ENCODE data around the gene ANO9.
"Not testable (repeated sequence)": the region's sequence is repeated elsewhere in the genome, so short reads cannot be mapped to it uniquely, and the experiment has no call there.

Gene ANO9

DNA sequence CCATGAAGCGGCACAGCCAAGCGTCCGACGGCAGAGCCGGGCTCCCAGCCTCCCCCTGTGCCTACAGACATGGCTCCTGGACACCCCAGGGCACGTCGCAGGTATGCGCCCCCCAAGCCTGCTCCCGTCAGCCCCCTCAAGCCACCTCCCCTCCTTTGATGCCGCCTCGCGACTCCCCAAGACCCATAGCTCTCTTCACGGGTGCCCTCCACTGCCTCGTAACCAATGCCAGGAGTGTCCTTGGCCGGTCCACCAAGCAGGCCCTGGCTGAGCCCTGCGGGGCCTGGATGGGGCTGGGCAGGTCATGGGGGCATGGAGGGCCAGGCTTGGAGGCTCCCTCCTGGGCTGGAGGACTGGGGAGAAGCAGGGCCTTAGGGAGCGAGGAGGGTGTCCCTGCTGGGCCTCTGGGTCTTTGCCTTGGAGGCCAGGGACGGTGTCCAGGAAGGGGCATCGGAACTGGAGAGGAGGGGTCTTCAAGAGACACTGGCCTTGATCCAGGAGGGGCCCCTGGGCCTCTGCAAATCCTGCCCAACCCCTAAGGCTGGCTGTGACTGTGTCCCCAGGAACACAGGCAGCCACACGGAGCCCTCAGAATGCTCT is 9.2 kb downstream of the ANO9 start:
- no peak for DNase-seq

DNA sequence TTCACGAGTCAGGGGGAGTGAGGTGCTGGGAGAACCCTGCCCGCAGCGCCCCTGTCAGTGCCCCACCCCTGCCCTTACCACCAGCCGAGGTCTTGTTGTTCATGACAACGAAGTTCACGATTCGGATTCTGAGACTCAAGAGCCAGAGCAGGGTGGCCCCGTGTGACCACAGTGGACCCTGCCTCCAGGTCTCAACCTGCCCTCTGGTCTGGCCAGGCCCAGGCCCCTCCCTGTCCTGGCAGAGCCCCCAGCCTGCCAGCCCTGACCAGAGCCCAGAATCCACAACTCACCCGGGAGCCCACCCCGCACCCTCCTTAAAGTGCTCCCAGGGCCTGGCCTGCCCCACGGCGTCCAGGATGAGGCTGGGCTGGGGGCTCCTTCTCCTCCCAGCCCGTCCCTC is 9.9 kb downstream of the ANO9 start:
- no peak for DNase-seq

DNA sequence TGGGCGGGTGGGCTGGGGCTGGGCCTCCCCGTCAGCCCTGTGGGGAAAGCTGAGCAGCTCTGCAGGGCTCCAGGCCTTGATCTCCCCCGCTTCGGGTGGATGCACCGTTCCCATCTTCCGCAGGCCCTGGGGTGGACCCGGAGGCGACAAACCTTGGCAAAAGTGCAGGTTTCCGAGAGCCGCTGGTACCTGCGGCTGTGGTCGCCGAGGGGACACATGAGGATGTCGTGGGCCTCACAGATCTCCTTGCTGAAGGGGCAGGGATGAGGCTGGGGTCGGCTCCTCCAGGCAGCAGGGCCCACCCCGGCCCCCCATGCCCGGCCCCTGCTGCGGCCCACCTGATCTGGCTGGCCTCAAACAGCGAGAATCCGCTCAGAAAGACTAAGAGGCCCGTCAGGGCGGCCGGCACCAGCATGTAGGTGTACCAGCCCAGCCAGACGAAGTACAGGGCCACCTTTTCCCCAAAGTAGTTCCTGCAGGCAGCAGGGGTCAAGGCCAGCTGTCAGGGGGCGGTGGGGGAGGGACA is 11.8 kb downstream of the ANO9 start:
- DNase-seq: no peak

DNA sequence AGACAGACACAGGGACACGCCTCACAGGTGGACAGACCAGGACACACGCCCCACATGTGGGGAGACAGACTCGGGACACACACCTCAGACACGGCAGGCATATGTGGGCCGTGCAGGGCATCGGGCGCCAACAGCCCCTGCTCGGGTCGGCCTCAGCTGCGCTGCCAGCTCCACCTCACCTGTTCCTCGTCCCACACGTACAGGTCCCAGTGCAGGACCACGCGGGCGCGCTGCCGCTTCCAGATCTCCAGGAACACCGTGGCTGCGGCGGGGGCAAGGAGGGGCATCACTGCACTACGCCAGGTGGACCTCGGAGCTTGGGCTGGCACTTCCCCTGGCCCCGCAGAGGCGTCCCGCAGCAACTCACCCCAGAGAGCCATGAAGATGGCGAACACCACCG is 12.4 kb downstream of the ANO9 start:
- no peak for DNase-seq

DNA sequence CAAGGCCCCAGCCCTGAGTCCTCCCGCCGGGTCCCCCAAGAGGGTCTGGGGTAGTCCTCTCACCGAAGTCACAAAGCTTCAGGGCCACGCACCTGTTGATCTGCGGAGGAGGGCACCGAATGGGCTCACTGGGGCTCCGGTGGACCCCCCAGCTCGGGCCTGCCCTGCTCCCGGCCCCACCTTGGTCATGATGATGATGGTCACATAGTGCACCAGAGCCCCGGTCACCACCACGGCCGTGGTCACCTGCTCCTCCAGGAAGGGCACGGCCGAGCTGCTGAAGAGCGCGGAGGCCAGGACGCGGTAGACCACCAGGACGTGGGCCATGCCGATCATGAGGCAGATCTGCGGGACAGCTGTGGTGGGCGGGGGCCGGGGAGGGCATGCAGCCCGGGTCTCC is 13.5 kb downstream of the ANO9 start:
- no peak for DNase-seq

DNA sequence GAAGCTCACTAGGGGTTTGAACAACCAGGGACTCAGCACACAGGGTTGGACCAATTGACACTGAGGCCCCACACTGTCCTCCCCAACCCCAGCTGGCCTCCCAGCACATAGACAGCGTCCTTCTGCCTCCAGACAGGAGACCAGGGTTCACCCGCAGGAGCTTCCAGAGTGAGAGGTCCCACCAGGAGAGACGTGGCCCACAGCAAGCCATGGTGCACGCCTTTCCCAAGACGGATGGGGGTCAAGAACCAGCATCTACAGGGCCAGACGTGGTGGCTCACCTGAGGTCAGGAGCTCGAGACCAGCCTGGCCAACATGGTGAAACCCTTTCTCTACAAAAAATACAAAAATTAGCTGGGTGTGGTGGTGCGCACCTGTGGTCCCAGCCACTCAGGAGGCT is 15.0 kb downstream of the ANO9 start:
- no peak for DNase-seq

DNA sequence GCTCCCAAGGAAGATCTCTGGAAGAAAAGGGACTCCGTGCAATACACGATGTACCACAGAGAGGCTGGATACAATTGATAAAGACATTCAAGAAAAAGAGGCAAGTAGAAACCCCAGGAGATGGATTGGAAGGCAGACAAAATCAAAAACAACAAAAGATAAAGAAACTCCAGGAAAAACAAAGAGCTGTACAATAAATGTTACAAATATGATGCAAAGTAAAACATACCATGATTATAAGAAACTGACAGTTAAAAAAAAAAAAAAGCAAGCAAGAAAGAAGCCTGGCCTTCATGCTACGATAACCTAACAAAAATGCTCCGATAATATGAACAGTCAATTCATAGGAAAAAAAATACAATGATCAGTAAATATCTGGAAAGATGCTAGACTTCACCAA is 16.5 kb downstream of the ANO9 start:
- DNase-seq: no peak

DNA sequence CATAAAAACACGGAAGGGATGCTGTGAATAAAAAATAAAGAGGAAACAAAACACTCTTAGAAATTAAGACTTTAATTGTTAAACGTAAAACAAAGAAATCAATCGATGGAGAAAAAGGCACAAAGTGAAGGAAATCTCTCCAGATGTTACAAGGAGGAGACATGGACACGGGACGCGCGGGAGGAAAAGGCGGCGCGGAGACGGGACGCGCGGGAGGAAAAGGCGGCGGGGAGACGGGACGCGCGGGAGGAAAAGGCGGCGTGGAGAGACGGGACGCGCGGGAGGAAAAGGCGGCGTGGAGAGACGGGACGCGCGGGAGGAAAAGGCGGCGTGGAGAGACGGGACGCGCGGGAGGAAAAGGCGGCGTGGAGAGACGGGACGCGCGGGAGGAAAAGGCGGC is 17.0 kb downstream of the ANO9 start:
- DNase-seq: not testable (repeated sequence)

DNA sequence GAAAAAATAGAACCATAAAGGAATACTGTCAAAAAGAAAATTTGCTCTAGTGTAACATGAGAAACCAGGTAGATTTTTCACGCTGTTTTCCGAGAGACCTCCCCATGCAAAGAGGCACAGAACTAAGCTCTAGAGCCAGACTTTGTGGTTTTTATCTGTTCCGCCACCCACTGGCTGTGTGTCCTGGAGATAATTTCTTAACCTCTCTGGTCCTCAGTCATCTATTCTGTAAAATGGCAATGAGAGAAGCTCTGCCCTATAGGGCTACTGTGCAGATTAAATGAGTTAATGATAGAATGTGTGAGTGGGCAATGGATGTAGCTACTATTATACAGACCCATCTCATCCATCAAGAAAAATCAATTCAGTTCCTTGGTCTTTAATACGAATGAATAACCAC is 17.6 kb downstream of the ANO9 start:
- DNase-seq: no peak

DNA sequence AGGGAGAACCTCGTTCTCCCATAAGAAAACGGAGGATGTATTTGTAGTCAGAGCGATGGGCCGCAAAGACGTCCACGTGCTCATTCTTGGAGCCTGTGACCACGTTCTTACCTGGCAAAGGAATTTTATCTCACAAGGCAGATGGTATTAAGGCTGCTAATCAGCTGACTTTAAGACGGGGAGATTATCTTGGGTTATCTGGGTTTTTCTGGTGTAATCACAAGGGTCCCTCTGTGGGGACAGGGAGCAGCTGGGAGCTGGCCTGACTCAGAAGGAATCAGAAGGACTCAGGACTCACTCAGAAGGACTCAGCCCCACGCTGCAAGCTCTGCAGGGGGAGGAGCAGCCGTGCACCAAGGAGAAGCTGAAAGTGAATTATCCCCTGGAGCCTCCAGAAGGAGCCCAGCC is 19.6 kb downstream of the ANO9 start:
- no peak for DNase-seq

DNA sequence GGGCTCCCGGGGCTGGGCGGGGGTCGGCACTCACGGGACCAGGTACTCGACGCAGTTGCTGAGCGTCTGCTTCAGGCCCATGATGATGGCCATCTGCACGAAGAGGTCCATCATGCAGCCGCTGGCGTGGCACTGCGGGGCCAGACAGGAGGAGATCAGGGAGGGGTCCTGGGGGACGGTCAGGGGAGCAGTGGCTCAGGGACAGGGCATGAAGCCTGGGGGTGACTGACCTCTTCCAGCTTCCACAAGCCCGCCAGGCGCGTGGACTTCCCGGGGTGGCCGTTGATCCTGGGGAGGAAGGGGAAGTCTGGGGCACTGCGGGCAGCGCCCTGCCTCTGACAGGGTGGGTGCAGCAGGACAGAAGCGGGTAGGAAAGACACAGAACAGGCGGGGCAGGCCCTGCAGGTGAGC is 20.9 kb downstream of the ANO9 start:
- DNase-seq: no peak

DNA sequence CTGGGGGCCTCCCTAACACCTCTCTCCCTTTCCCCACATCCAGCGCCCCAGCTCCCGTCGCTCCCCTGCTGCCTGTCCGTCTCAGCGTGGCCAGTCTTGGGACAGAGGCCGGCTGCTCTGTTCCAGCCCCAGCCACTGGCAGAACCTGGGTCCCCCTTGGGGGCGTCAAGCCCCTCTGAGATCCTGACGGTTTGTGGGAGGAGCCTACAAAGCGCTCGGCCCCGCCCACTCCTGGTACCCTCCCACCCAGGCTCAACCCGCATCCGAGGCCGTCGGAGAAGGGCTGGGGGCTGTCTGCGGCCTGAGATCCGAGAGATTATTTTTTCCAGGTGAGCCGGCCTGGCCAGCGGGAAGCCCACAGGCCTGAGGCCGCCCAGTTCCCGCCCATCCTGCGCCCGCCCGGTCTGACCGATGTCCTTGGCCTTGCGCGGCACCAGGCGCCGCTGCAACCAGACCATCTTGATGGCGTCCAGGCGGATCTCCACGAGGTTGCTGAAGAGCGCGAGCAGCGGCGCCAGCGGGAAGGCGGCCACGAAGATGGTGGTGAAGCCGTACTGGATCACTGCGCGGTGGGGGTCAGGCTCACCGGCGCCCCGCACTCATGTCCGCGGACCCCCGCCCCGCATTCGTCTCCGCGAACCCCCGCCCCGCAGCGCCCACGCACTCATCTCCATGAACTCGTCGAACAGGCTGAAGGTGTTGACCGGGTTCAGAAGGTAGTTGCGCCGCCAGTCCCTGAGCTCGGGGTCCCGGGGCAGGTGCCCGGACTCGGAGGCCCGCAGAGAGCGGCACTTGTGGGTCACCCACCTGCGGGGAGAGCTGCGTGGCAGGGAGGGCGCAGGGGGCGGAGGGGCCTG is 21.5 kb downstream of the ANO9 start:
- DNase-seq: no peak

DNA sequence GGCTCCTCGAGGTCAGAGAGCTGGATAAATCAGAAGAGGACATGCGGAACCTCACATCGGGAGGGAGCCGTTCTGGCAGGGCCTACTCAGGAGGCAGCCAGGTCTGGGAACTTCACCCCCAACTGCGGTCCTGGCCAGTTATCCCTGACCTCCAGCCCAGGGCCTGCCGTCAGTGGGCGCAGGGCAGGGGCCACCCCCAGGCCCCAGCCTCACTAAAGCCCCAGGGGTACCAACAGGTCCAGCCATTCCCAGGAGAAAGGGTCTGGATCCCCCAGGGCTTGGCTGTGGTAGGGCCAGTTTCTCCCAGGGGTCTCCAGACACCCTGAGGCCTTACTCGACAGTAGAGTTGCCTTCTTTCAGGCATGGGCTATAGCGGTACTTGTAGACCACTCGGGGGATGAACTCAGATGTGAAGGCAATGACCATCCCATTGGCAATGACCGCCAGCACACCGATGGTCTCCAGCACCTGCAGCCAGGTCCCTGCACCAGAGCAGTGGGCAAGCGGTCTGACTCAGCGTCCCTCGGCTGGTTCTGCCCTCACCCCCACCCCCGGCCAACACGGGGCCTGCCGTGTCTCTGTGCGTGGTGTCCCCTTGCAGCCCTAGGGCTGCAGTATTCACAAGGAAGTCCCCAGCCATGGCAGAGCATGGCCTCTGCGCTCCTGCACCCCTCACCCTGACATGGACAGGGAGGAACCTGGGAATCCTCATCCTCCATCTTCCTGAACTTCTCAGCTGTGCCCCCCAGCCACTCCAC is 22.4 kb downstream of the ANO9 start:
- DNase-seq: no peak

DNA sequence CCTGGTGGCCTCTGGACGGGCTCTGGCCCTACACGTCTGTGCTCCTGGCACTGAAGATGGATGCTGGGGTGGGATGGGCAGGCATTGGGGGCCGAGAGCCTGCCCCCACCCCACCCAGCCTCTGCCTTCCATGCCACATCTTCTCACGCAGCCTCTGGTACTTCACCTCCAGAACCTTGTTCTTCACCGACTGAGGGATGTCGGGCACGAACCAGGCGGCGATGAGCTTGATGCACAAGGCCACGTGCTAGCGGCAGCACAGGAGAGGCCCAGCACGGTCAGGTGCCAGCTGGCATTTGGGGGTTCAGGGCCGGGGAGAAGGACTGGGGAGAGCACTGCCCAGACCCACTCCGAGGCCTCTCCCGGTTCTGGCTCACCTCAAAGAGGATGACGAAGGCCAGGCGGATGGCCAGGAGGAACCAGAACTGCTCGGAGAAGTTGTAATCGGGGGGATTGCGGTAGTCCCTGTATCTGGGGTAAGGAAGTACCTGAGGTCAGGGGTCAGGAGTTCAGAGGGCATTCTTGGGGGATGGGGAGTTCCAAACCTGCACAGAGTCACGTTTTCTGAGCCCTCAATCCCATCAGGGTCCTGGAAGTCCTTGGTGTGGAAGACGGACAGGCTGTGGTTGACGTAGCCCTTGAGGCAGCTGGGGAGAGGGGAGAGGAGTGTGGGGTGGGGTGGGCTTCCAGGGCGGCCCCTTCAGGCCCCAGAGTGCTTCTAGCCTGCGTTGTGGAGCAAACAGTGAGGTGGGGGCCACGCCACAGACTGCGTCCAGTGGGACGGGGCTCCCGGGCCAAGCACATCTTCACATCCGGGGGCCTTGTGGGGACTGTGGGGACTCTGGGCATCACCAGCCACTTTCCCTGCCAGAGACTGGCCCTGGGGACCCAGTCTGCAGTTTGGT is 23.2 kb downstream of the ANO9 start:
- DNase-seq: no peak

DNA sequence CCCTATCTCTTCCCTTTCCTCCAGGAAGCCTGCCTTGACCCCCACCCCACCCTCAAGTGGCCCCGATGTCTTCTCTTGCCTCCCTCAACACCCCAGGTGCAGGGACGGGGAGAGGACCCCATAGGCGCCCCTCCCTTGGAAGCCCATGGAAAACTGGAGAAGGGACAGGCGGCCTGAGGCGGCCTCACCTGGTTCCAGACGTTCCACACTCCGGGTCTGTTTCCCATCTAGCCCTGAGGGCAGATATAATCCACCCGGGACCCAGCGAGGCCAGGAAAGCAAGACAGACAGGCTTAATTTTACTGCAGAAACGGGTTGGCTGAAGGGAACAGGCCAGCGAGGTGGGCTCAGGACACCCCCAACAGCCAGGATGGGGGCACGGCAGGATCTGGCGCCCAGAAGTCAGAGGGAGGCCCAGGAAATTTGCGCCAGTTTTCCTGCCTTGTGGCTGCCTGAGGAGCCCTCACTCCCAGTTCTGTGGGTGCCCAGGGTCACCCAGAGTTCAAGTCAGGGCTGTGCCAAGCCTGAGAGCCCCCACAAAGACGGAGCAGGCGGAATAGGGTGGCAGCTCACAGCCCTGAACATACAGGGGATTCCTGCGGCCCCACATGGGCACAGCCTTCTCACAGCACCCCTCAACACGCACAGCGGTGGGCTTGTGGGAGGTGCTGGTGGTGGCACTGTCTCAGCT is 24.0 kb downstream of the ANO9 start:
- DNase-seq: no peak

DNA sequence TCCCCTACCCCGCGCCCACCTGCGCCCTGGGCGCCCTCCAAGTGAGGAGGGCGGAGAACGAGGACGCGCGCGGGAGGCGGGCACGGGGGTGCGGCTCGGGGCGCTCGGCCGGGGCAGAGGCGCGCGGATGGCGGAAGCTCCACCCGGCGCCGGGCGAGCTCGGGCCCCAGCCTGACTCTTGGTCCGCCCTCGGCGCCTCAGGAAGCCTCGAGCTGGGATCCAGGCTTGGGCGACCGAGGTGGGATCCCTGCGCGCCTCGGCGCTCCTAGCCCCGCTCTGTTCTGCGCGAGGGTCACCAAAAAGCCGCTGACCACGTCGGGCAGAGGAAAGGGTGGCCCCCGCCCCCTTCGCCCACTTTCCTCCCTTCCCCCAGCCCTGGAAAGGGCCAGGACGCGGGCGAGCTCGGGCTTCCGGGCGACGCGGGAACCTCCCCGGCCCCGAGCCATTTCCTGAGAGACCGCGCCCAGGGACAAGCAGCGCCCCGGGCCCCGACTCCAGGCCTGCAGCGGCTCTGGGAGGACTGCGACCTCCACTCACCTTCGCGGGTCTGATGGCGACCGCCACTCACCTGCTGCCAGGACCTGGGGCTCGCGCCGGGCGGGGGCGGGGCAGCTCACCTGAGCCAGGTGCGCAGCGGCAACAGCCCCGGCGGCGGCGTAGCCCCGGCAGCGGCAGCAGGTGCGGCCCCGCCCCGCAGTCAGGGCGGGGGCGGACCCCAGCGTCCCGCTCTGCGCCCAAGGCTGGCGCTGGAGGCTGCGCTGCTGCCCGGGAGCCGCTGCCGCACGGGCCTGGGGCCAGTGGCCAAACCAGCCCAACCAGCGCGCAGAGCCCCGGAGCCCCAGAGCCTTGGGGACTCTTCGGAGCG is 24.8 kb downstream of the ANO9 start:
- peak; percentile 73 for DNase-seq

DNA sequence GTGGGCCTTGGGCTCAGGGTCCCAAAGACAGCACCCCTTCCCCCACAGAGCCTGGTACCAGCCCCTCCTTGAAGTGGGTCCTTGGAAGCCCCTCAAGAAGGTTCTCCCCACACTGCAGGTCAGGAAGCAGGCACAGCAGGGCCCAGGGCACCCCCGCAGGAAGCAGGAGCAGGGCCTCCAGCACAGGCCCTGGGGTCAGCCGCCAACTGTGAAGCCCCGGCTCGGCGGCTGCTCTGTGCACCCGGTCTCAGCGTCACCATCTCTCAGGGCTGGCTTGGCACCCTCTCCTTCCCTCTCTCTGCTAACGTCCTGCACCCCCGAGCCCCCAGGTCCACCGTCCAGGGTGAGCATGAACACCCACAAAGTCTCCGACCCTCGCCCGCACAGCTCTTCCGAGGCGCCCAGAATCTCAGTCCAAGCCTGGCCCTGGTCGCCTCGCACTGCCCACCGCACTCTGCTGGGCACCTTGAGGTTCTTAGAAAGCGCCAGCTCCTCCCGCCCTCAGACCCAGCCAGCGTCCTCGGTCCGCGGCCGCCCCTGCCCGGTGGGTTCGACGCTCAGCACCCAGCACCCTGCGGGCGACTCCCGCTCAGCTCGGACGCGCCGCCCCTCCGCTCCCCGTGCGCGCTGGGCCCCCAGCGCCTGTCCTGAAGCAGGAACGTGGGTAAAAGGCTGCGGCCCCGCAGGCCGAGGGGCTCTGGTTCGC is 25.6 kb downstream of the ANO9 start:
- DNase-seq: no peak

DNA sequence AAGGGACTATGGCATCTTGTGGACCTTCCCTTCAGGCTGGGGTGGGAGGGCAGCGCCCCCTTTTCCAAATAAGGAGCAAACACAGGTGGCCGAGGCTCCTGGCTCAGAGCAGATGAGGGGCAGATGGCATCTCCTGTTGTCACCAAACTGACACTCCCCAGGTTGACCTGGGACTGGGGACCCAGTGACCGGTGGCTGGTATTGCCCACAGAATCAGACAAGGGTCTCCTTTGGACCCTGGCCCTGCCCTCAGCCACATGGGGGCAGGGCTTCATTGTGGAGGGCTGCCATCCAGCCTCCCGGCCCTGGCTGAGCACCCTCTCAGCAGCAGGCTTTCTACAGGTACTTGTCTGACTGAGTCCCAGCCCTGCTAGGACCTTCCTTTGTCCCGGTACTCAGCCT is 26.2 kb downstream of the ANO9 start:
- no peak for DNase-seq

DNA sequence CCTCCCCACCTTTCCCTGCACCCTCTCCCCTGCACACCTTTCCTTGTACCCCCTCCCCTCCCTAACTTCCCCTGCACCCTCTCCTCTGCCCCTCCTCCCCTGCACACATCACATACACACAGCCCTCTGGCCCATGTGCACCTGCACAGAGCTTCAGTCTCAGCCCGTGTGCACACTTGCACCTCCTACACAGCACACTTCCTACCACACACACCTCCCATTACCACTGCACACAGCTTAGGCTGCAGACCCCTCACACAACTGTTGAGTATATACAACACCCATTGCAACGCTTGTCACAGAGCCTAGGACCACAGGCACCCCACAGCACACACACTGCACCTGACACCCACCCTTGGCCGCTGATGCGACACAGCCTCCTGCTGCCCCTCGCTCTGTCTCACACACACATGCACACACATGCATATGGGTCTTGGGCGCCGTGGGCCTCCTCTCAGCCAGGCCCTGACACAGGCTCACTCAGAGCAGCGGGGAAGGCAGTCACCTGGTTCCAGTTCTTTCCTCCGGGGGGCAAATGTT is 27.4 kb downstream of the ANO9 start:
- DNase-seq: no peak

Data from NCI-H526 treated with DMSO at 0.1 percent for 48 hours (cell line).